DOHH2 (cell line): ENCODE results near the gene DEFB123.

ENCODE experiments used
- CTCF ChIP-seq: fragments of 200-600 bp; sonication (generic); IDR thresholded peaks from one replicate; pipeline ENCODE4 v1.5.1; 2014; ENCODE audit warnings: antibody characterized with exemption, mild to moderate bottlenecking, low read depth, low read length; ENCODE audit not compliant: poor library complexity, severe bottlenecking
- EZH2phosphoT487 ChIP-seq: fragments of 200-600 bp; sonication (generic); IDR thresholded peaks from 2 replicates; pipeline ENCODE4 v1.6.1; 2017; ENCODE audit warnings: borderline replicate concordance, mild to moderate bottlenecking, antibody characterized with exemption, low read length, moderate library complexity, mixed read lengths

GRCh38 chr20:31418307-31418706 lies 22.1 kb upstream of the DEFB123 start:
- TF ChIP-seq CTCF (no peak), EZH2phosphoT487 (no peak)
